K562 (cell line): ENCODE measurements around the gene HPDL. TPM values are rescaled to one million over a fixed set of nuclear protein-coding genes. Genes with fewer than 3 reads are reported as not detected.

Experiments used
- E2F8 ChIP-seq: fragments of 450-650 bp; IDR thresholded peaks from 2 replicates; pipeline ENCODE4 v1.7.1; 2018; ENCODE audit warnings: mild to moderate bottlenecking, low read depth; ENCODE audit not compliant: partially characterized antibody
- ESRRA ChIP-seq: fragments of 450-650 bp; IDR thresholded peaks from 2 replicates; pipeline ENCODE4 v1.6.1; 2014; ENCODE audit warnings: low read depth, mild to moderate bottlenecking, moderate library complexity, borderline replicate concordance
- FOXP4 ChIP-seq: sonication (generic); formaldehyde crosslinking; IDR thresholded peaks from 2 replicates; pipeline ENCODE4 v1.8.0; 2022; ENCODE audit warnings: mild to moderate bottlenecking, missing genetic modification reagents, borderline replicate concordance
- MBD2 ChIP-seq: sonication (generic); IDR thresholded peaks from 2 replicates; pipeline ENCODE4 v1.6.1; 2016; ENCODE audit warnings: low read depth, borderline replicate concordance
- MCM5 ChIP-seq: fragments of 450-650 bp; IDR thresholded peaks from 2 replicates; pipeline ENCODE4 v1.6.1; 2016; ENCODE audit warnings: low read depth
- PHF8 ChIP-seq: fragments of 200-600 bp; sonication (generic); IDR thresholded peaks from 2 replicates; pipeline ENCODE4 v1.6.1; 2012; ENCODE audit warnings: mixed run types, mild to moderate bottlenecking, inconsistent platforms, low read length, moderate library complexity, borderline replicate concordance
- TRIM25 ChIP-seq: fragments of 450-650 bp; IDR thresholded peaks from 2 replicates; pipeline ENCODE4 v1.7.0; 2016; ENCODE audit warnings: borderline replicate concordance
- ZBED1 ChIP-seq: IDR thresholded peaks from 2 replicates; pipeline ENCODE4 v1.6.1; 2014
- ZBTB40 ChIP-seq, 2 experiments: fragments of 450-650 bp in 1 of 2; sonication (generic) in 1 of 2; formaldehyde crosslinking in 1 of 2; IDR thresholded peaks; 2 replicates each; pipeline versions ENCODE4 v1.7.1 to v1.9.0; 2016 to 2022; ENCODE audit warnings: inconsistent platforms in 1 of 2, mild to moderate bottlenecking in 1 of 2, missing genetic modification reagents in 1 of 2
- polyA plus RNA-seq, 8 experiments: library from polyadenylated mRNA; depleted of rRNA in 4 of 8; stranded (reverse) in 5 of 8; unstranded in 3 of 8; fragments of >200 nt; fragmentation: Nextera tagmentation in 2 of 8; fragmentation: Illumina TruSeq in 1 of 8; extraction: Ambion mirVana in 2 of 8; extraction: Trizol in 1 of 8; gene quantifications; 2 replicates each; pipeline versions ENCODE4 v1.2.1 to v1.2.3, GENCODE V29; 2011 to 2014; ENCODE audit warnings: inconsistent platforms in 1 of 8, missing spikeins in 1 of 8
- total RNA-seq, 7 experiments: library from RNA; depleted of rRNA in 6 of 7; stranded (reverse); fragments of >200 nt in 6 of 7; fragmentation: Illumina TruSeq in 2 of 7; extraction: Trizol in 2 of 7; gene quantifications; 2 replicates each; pipeline versions ENCODE4 v1.2.1 to v1.2.3, GENCODE V29; 2011 to 2021; ENCODE audit warnings: low replicate concordance in 1 of 7

HPDL gene
- total and polyA plus RNA-seq, 9 of the 15 experiments (the other 6 are each of a cell fraction or from before 2014, with no cell fraction given), result not detected

DNA sequence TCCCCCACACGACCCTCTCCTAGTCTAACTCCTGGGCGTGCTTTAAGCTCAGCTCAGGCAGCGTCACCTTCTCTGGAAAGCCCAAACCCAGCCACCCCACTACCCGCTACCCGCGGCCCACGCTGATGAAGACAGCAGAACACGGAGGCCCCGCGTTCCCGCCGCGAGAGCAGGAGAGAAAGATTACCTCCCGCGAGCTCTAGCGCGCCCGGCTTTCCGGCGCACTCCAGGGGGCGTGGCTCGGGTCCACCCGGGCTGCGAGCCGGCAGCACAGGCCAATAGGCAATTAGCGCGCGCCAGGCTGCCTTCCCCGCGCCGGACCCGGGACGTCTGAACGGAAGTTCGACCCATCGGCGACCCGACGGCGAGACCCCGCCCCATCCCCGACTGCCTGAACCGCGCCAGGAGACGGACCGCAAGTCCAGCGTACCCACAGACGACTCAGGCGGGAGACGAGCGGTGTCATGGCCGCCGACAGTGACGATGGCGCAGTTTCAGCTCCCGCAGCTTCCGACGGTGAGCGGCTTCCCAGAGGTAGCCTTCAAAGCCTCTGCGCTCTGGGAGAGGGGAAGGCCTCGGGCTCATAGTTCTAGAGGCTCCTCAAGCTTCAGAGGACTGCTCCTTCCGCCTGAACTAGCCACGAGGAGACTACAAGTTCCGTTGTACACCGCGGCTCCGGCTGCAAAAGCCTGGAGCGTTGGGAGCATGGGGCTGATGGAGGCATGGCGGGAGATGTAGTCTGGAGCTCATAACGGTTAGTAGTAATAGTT, 13.3 kb downstream of the HPDL start, which contains the start of the genes MUTYH and TOE1 (continued):
- TF ChIP-seq E2F8 (peak; percentile 80), FOXP4 (peak; percentile 61; the same call in 1 of the 2 replicates), MCM5 (no peak), PHF8 (peak; percentile 99), ZBTB40 (IDR thresholded peaks at IDR 0.05) (peak; percentile 86), ZBTB40 (CRISPR knock-in tag; IDR thresholded peaks at IDR 0.05) (no peak), ZBED1 (peak; percentile 73), MBD2 (peak; percentile 69; the same call in 1 of the 2 replicates), ESRRA (peak; percentile 76; the same call in 1 of the 2 replicates), TRIM25 (0 out of 2 replicates have a peak, but pooled peaks have one; percentile 5)
